Karpas-422 (cell line): ENCODE results near the gene STRIP2. TPM values are rescaled to one million over a fixed set of nuclear protein-coding genes. Genes with fewer than 3 reads are reported as not detected.

ENCODE experiments used
- DNase-seq: peaks from one replicate; pipeline ENCODE4 v3.0.0-alpha.2; 2015
- H2AFZ ChIP-seq: fragments of 200-600 bp; sonication (generic); 2 replicates; pipeline ENCODE4 v1.6.1; 2014; ENCODE audit warnings: antibody characterized with exemption, low read length, mixed read lengths
- H3K27ac ChIP-seq: fragments of 200-600 bp; sonication (generic); 2 replicates; pipeline ENCODE4 v1.5.1; 2014; ENCODE audit warnings: mild to moderate bottlenecking, low read length, moderate library complexity
- H3K27me3 ChIP-seq: fragments of 200-600 bp; sonication (generic); 2 replicates; pipeline ENCODE4 v1.6.1; 2014; ENCODE audit warnings: low read length, mixed read lengths
- H3K36me3 ChIP-seq: fragments of 200-600 bp; sonication (generic); 2 replicates; pipeline ENCODE4 v1.6.1; 2014; ENCODE audit warnings: low read length, mixed read lengths; ENCODE audit not compliant: insufficient read depth
- H3K4me1 ChIP-seq: fragments of 200-600 bp; sonication (generic); 2 replicates; pipeline ENCODE4 v1.6.1; 2014; ENCODE audit warnings: mild to moderate bottlenecking, low read length, mixed read lengths
- H3K4me2 ChIP-seq: fragments of 200-600 bp; sonication (generic); 2 replicates; pipeline ENCODE4 v1.6.1; 2014; ENCODE audit warnings: low read length, low read depth, mild to moderate bottlenecking; ENCODE audit not compliant: poor library complexity, severe bottlenecking
- H3K4me3 ChIP-seq: fragments of 200-600 bp; sonication (generic); 2 replicates; pipeline ENCODE4 v1.5.1; 2014; ENCODE audit warnings: mild to moderate bottlenecking, antibody characterized with exemption, low read length, mixed read lengths
- H3K79me2 ChIP-seq: fragments of 200-600 bp; sonication (generic); 2 replicates; pipeline ENCODE4 v1.6.1; 2014; ENCODE audit warnings: mild to moderate bottlenecking, low read length, mixed read lengths
- H3K9ac ChIP-seq: fragments of 200-600 bp; sonication (generic); 2 replicates; pipeline ENCODE4 v1.6.0; 2014; ENCODE audit warnings: low read length
- H3K9me2 ChIP-seq: fragments of 200-600 bp; sonication (generic), shearing (Covaris generic); replicated peaks from 2 replicates; pipeline ENCODE4 v1.6.0; 2014; ENCODE audit warnings: mild to moderate bottlenecking, low read length, moderate library complexity; ENCODE audit not compliant: insufficient read depth
- H3K9me3 ChIP-seq: fragments of 300-700, 200-600 bp; sonication (generic); 2 replicates; pipeline ENCODE4 v1.6.1; 2014; ENCODE audit warnings: low read length, mixed read lengths
- H4K20me1 ChIP-seq: fragments of 200-600 bp; sonication (generic); 2 replicates; pipeline ENCODE4 v1.6.1; 2014; ENCODE audit warnings: mild to moderate bottlenecking, antibody characterized with exemption, low read length, low read depth; ENCODE audit not compliant: insufficient read depth
- small RNA-seq: library from RNA; depleted of rRNA; stranded (forward); fragments of <200 nt; gene quantifications from one replicate; pipeline ENCODE3, GENCODE V24; 2014
- total RNA-seq: library from RNA; depleted of rRNA; stranded (reverse); fragments of >200 nt; shearing (Covaris generic); gene quantifications from 2 replicates; pipeline ENCODE4 v1.2.3, GENCODE V29; 2014; ENCODE audit warnings: low replicate concordance; rRNA removed

The STRIP2 gene
- total RNA-seq, 1 experiment from 2014 or later, result 0.15 TPM

- DNase-seq, result no peak
- Histone ChIP-seq H3K36me3 (no peaks in the 10 kb centered on the region), H3K9me3 (no peaks in the 10 kb centered on the region), H2AFZ (no peak overlapping the region), H3K4me3 (no peak overlapping the region), H3K9me2 (no peaks in the 10 kb centered on the region), H3K4me1 (no peaks in the 10 kb centered on the region), H3K9ac (no peak overlapping the region), H3K4me2 (no peak overlapping the region), H3K79me2 (no peaks in the 10 kb centered on the region), H3K27ac (no peak overlapping the region), H3K27me3 (no peaks in the 10 kb centered on the region), H4K20me1 (no peaks in the 10 kb centered on the region)
Observed at GRCh38 chr7:129535896-129536295, 101.7 kb downstream of the STRIP2 start.

- Histone ChIP-seq H3K4me3 (no peak overlapping the region), H3K27me3 (no peaks in the 10 kb centered on the region), H3K36me3 (no peaks in the 10 kb centered on the region), H4K20me1 (no peaks in the 10 kb centered on the region), H3K4me1 (no peaks in the 10 kb centered on the region), H2AFZ (no peak overlapping the region), H3K4me2 (no peak overlapping the region), H3K9ac (no peak overlapping the region), H3K9me2 (no peaks in the 10 kb centered on the region), H3K9me3 (no peaks in the 10 kb centered on the region), H3K79me2 (no peaks in the 10 kb centered on the region), H3K27ac (no peak overlapping the region)
- no peak for DNase-seq
Observed at GRCh38 chr7:129536323-129536722, 102.1 kb downstream of the STRIP2 start.

Small RNA genes lying within 50 kb of the gene (small RNA-seq; reads per million reads assigned to genes)
- 0.12 reads per million for gene AC009244.1
- not detected for gene RNU1-72P
- gene SNRPGP3, result not detected

Other genes starting within 250 kb of the STRIP2 start
- 0.11 TPM in 1 of 2 replicates, not detected in the other for gene SMO, start 245.8 kb upstream of the STRIP2 start, total RNA-seq
- gene AHCYL2, start 209.4 kb upstream of the STRIP2 start, total RNA-seq, result 6.0 and 6.6 TPM in 2 replicates
- gene SMKR1, start 68.1 kb downstream of the STRIP2 start, total RNA-seq, result 0.22 TPM in 1 of 2 replicates, not detected in the other
- gene NRF1, start 177.3 kb downstream of the STRIP2 start, total RNA-seq, result 20.1 and 22.5 TPM in 2 replicates